Erythroblast (primary cell): Measurements from ENCODE around the gene LACRT.
"Not testable (repeated sequence)": the region's sequence is repeated elsewhere in the genome, so short reads cannot be mapped to it uniquely, and the experiment has no call there.

ENCODE experiments used
- DNase-seq, 2 experiments: peaks; one replicate each; lab custom pipeline; 2025; lab: John Stamatoyannopoulos, UW
- GATA1 ChIP-seq: IDR thresholded peaks from 2 replicates; pipeline ENCODE4 v1.6.1; 2011; ENCODE audit warnings: low read depth, mild to moderate bottlenecking, control low read depth, low read length, moderate library complexity
- POLR2A ChIP-seq: IDR thresholded peaks from 2 replicates; pipeline ENCODE4 v1.6.1; 2011; ENCODE audit warnings: mild to moderate bottlenecking, low read length

Gene LACRT

GRCh38 chr12:54657105-54657607 lies 22.5 kb upstream of the LACRT start:
- TF ChIP-seq GATA1 (no peak), POLR2A (no peak)

GRCh38 chr12:54654926-54655325 lies 20.2 kb upstream of the LACRT start:
- no peak for DNase-seq
- no peak for TF ChIP-seq POLR2A
- no peak for TF ChIP-seq GATA1

More at GRCh38 chr12:54657105-54657607, 22.5 kb upstream of the LACRT start:
- DNase-seq, result no peak

- no peak for DNase-seq
- TF ChIP-seq GATA1 (no peak), POLR2A (no peak)
Measured at GRCh38 chr12:54653025-54653424, 18.3 kb upstream of the LACRT start.

DNA sequence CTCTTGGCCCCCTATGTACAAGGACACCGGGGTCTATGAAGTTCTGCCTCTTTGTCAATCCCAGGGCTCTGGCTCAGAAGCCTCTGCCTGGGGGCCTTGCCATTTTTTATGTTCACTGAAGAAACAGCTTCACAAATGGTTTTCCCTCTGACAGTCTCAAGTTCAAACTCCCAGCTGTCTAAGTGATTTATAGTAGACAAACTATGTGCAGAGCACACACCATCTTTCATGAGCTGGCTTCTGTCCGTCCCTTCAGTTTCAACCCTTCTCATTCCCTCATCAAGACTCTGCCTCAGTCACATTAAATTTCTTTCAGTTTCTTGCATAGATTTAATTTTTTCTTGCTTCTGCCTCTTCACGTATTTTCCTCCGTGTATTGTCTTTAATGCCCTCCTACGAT lies 16.2 kb upstream of the LACRT start:
- TF ChIP-seq GATA1, result no peak
- TF ChIP-seq POLR2A, result no peak
- DNase-seq, result no peak

GRCh38 chr12:54650409-54650808 lies 15.7 kb upstream of the LACRT start:
- no peak for TF ChIP-seq POLR2A
- no peak for DNase-seq

- TF ChIP-seq GATA1 (no peak), POLR2A (no peak)
- DNase-seq, result no peak
Measured at GRCh38 chr12:54649825-54650224, 15.1 kb upstream of the LACRT start.

DNA sequence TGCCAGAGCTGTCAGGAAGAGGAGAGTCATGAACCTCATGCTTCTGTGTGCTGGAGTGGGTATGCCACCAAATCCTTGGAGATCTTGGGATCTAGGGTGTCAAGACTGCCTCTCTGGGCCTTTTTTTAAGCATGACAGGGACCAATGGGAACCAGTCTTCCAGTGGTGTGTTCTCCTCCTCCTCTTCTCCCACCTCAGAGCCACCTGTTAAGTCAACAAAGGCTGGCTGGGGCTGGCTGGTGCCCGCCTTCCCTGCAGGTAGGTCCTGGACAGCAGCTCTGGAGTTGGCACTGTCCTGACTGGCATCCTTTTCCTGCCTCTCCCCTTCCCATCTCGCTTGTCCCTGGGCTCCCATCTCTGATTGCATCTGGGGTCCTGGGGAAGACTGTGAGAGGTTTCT lies 13.6 kb upstream of the LACRT start, which contains the start of gene DCD:
DCD (minus strand) TSS at position 101 of the 400 bp plus-strand sequence; CDS start at position 39, 62 bp downstream.
- no peak for DNase-seq

DNA sequence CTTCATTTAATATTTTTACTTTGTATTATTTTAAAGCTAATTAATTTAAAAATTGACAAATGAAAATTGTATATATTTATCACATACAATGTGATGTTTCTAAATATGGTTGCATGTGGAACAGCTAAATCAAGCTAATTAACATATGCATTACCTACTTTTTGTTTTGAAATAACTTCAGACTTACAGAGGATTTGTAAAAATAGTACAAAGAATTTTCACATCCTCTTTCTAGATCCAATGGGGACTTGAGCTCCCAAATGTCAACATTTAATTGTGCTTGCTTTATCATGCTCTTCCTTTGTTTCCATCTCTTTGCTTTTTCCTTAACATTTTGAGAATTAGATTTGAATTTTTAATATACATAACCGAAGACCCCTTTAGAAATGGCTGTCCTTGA lies 6.9 kb upstream of the LACRT start:
- TF ChIP-seq POLR2A (no peak), GATA1 (no peak)
- no peak for DNase-seq

More for the DNA sequence above, 13.6 kb upstream of the LACRT start, which contains the start of gene DCD:
- TF ChIP-seq POLR2A, result no peak
- TF ChIP-seq GATA1, result no peak

- TF ChIP-seq POLR2A (no peak), GATA1 (no peak)
- no peak for DNase-seq
Measured at GRCh38 chr12:54641089-54641488, 6.4 kb upstream of the LACRT start.

GRCh38 chr12:54639112-54639511 lies 4.4 kb upstream of the LACRT start:
- DNase-seq, result not testable (repeated sequence)

DNA sequence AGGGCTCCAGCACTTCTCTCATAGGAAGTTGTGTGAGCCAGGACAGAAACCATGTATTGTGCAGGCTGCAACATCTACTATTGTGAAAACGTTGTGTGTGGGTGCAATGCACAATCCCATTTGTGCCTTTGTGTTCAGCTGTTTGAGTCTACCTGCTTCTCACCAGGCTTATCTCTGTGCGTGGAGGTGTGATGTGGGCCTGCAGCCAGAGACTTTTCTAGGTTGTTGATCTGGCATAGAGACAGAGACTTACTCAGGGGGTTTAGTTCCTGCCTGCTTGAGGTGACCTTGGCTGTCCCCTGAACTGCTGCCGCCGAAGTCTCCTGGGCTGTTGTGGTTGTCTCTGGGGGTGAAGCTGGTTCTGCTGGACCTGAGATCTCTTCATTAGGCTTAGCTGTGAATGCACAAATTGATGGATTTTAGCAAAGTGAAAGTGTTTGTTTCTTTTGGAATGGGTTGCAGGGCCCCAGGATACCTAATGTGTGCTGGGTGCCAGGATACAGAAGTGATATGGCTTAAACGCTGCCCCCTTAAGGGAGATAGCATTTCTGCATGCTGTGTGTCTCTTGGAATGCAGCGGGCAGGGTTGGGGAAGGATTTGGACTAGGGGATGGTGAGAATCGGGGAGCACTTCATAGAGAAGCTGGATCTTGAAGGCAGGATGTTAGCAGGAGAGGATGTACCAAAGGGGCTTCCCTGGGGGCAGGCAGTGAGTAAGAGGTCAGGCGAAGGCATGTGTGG lies 2.5 kb downstream of the LACRT start:
- no peak for TF ChIP-seq POLR2A
- no peak for TF ChIP-seq GATA1
- no peak for DNase-seq

DNA sequence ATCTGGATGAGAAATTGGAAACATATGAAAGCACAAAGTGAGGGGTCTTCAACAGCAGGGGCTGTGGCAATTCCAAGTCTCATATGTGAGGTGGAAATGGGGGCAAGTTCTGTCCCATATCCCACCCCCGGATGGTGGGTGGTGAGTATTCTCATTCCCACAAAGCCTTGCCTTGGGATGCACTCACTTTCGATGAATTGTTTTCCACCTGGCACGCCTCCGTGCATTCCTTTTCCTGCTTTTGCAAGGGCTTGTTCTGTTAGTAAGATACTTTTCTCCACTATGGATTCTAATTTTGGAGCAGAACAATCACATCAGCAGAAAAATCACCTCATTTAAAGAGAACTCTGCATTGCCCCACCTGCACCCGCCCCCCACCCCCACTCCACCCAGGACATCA lies 3.1 kb downstream of the LACRT start:
- TF ChIP-seq GATA1, result no peak
- TF ChIP-seq POLR2A, result no peak
- no peak for DNase-seq

GRCh38 chr12:54629925-54630324 lies 4.8 kb downstream of the LACRT start:
- DNase-seq, result no peak
- TF ChIP-seq POLR2A (no peak), GATA1 (no peak)

- TF ChIP-seq POLR2A (no peak), GATA1 (no peak)
- DNase-seq, result no peak
Measured at GRCh38 chr12:54628186-54628846, 6.4 kb downstream of the LACRT start.

GRCh38 chr12:54627304-54627703 lies 7.4 kb downstream of the LACRT start:
- DNase-seq, result no peak
- TF ChIP-seq GATA1 (no peak), POLR2A (no peak)
